Measurements from ENCODE around the gene SETBP1. TPM values are rescaled to one million over a fixed set of nuclear protein-coding genes. Genes with fewer than 3 reads are reported as not detected.

The SETBP1 gene
- total RNA-seq, 1 experiment from 2014 or later = 14.0 TPM

DNA sequence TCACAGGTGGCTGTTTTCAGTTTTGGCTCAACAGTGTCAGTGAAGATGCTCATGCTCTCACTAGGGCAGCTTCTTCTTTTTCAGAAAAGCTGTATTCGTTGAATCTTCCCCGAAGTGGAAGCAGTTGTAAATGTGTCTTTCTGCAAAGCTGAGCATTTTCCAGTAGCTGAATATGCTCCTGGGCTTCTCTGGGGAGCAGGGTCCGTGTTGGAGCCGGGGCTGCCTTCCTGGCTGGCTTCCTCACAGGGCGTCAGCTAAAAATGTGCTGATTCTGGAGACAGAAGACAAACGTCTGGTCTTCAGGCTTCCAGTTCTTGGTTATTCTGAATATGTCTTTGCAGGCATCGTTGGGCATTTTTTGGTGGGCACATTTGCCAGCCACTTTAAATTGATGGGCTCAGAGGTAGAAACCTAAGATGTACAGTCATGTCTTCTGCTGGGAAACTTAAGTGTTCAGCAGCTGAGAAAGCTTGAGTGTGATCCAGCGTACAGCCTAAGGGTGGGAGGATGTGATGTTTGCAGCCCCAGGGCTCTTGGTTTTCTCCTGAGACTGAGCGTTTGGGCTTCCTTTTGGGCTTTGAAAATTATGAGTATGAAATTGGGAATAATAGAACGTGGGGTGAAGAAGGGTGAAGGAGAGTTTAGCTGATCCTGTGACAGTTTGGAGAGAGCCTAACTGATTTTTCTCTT is 19.0 kb downstream of the SETBP1 start:
- Histone ChIP-seq H3K4me1 (ENCODE audit: insufficient read depth, low read length, poor library complexity, severe bottlenecking) (no peaks in the 10 kb centered on the region), H3K27me3 (replicated peaks; ENCODE audit: insufficient read depth, low read depth, low read length, poor library complexity) (no peaks in the 10 kb centered on the region), H3K27ac (ENCODE audit: low read depth, low read length, poor library complexity, severe bottlenecking) (no peak overlapping the region), H3K4me3 (ENCODE audit: low read depth, low read length, poor library complexity, severe bottlenecking) (no peak overlapping the region), H3K36me3 (ENCODE audit: insufficient read depth, low read length, poor library complexity, severe bottlenecking) (no peaks in the 10 kb centered on the region), H3K9me3 (ENCODE audit: low read depth, low read length, poor library complexity, severe bottlenecking) (no peaks in the 10 kb centered on the region)
- no TSS peak for BruUV-seq (replicated peaks)
- ChIA-PET CTCF (no interaction called here), POLR2A (ENCODE audit: low non-redundant PET) (no interaction called here)
- intact Hi-C loops (cut with micrococcal nuclease; ENCODE audit: unreplicated experiment) = no loop called here
- no peak for TF ChIP-seq EZH2 (IDR thresholded peaks at IDR 0.05; ENCODE audit: borderline replicate concordance, low read depth, low read length, poor library complexity, severe bottlenecking)
- TF ChIP-seq CTCF (conservative IDR thresholded peaks at IDR 0.05; ENCODE audit: low read depth, low read length) = no peak
- DNase-seq (ENCODE audit: low spot score) = no peak

DNA sequence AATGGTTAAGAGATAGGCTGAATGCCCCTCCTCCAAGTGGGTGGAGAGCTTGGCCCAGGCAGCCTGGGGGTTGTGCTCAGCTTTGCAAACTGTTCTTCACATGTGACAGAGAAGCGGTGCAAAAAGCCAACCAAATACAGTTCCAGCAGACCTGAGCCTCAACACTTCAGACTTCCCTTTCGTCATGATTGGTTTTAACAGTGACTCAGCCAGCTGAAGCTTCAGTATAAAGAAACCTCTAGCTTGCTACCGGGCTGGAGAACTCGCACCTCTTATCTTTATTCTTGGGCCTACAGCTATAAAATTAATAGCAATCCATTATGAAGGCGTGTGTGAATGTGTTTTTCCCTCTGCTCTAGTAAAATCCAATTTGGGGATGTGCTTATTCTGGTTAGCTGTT is 20.0 kb downstream of the SETBP1 start:
- Histone ChIP-seq H3K27ac (ENCODE audit: low read depth, low read length, poor library complexity, severe bottlenecking) (no peak overlapping the region), H3K27me3 (replicated peaks; ENCODE audit: insufficient read depth, low read depth, low read length, poor library complexity) (no peaks in the 10 kb centered on the region), H3K36me3 (ENCODE audit: insufficient read depth, low read length, poor library complexity, severe bottlenecking) (no peaks in the 10 kb centered on the region), H3K4me3 (ENCODE audit: low read depth, low read length, poor library complexity, severe bottlenecking) (no peak overlapping the region), H3K9me3 (ENCODE audit: low read depth, low read length, poor library complexity, severe bottlenecking) (no peaks in the 10 kb centered on the region), H3K4me1 (ENCODE audit: insufficient read depth, low read length, poor library complexity, severe bottlenecking) (no peaks in the 10 kb centered on the region)
- ChIA-PET POLR2A (ENCODE audit: low non-redundant PET) (no interaction called here), CTCF (no interaction called here)
- no peak for TF ChIP-seq CTCF (conservative IDR thresholded peaks at IDR 0.05; ENCODE audit: low read depth, low read length)
- TF ChIP-seq EZH2 (IDR thresholded peaks at IDR 0.05; ENCODE audit: borderline replicate concordance, low read depth, low read length, poor library complexity, severe bottlenecking) = no peak
- intact Hi-C loops (cut with micrococcal nuclease; ENCODE audit: unreplicated experiment) = no loop called here
- BruUV-seq (replicated peaks) = no TSS peak
- DNase-seq (ENCODE audit: low spot score) = no peak

DNA sequence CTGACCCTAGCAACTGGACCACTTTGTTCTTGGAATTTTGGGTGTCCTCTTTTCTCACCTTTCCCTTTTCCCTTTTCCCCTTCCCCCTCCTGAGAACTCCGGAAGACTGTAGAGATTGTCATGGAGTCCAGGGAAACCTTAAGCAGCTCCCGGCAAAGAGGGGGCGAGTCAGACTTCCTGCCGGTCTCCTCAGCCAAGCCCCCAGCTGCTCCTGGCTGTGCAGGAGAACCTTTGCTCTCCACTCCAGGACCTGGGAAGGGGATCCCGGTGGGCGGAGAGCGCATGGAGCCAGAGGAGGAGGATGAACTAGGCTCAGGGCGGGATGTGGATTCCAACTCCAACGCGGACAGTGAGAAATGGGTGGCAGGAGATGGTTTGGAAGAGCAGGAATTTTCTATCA is 20.5 kb downstream of the SETBP1 start:
- no peaks in the 10 kb centered on the region for H3K9me3 ChIP-seq (ENCODE audit: low read depth, low read length, poor library complexity, severe bottlenecking)
- no TSS peak for BruUV-seq (replicated peaks)
- intact Hi-C loops (cut with micrococcal nuclease; ENCODE audit: unreplicated experiment) = no loop called here
- ChIA-PET POLR2A (ENCODE audit: low non-redundant PET) (no interaction called here), CTCF (no interaction called here)
- no peak overlapping the region for H3K4me3 ChIP-seq (ENCODE audit: low read depth, low read length, poor library complexity, severe bottlenecking)
- no peak for DNase-seq (ENCODE audit: low spot score)
- no peak for TF ChIP-seq CTCF (conservative IDR thresholded peaks at IDR 0.05; ENCODE audit: low read depth, low read length)
- no peak for TF ChIP-seq EZH2 (IDR thresholded peaks at IDR 0.05; ENCODE audit: borderline replicate concordance, low read depth, low read length, poor library complexity, severe bottlenecking)
- no peaks in the 10 kb centered on the region for H3K4me1 ChIP-seq (ENCODE audit: insufficient read depth, low read length, poor library complexity, severe bottlenecking)
- H3K27me3 ChIP-seq (replicated peaks; ENCODE audit: insufficient read depth, low read depth, low read length, poor library complexity) = no peaks in the 10 kb centered on the region
- no peaks in the 10 kb centered on the region for H3K36me3 ChIP-seq (ENCODE audit: insufficient read depth, low read length, poor library complexity, severe bottlenecking)
- no peak overlapping the region for H3K27ac ChIP-seq (ENCODE audit: low read depth, low read length, poor library complexity, severe bottlenecking)
